IPS-NIHi11 (cell line): ENCODE results near the gene KCNAB2.

Experiments
- DNase-seq: peaks from one replicate; pipeline ENCODE4 v3.0.0; 2012; ENCODE audit warnings: mixed read lengths, low spot score

Gene KCNAB2

DNA sequence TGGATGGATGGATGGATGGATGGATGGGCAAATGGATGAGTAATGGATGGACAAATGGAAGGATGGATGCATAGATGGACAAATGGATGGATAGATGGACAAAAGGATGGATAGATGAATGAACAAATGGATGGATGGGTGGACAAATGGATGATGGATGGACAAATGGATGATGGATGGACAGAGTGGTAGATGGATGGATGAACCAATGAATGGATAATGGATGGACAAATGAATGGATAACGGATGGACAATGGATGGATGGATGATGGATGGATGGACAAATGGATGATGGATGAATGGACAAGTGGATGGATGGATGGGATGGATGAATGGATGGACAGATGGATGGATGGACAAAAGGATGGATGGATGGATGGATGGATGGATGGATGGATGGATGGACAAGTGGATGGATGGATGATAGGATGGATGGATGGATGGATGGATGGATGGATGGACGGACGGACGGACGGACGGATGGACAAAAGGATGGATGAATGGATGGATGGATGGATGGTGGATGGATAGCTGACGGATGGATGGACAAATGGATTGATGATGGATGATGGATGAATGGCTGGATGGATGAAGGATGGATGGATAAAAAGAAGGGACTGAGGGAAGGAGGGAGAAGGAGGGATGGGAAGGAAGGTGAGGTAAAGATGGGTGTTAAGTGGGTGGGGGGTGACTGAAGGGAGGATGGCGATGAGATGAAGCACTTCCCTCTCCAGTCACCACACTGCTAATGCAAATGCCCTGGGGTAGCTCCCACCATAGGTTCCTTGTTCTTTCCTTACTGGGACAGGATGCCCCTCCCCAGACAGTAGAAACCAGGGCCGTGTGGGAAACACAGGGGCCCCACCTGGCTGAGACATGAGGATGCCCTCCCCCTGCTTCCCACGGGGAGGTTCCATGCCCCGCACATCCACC, 104.6 kb downstream of the KCNAB2 start:
- no peak for DNase-seq
